HepG2 (cell line): ENCODE data around the gene WDR27. TPM values are rescaled to one million over a fixed set of nuclear protein-coding genes. Genes with fewer than 3 reads are reported as not detected.

Experiments
- GPN1 ChIP-seq: sonication (generic); formaldehyde crosslinking; IDR thresholded peaks from 2 replicates; pipeline ENCODE4 v1.5.1; 2020; ENCODE audit warnings: missing genetic modification reagents, borderline replicate concordance
- IRF2 ChIP-seq: IDR thresholded peaks from 2 replicates; pipeline ENCODE4 v1.6.1; 2018; ENCODE audit warnings: missing genetic modification reagents, missing compliant biosample characterization
- KAT2B ChIP-seq: fragments of 150-350 bp; IDR thresholded peaks from 2 replicates; pipeline ENCODE4 v1.6.1; 2014; ENCODE audit warnings: low read depth, low read length, borderline replicate concordance
- MAFG ChIP-seq: sonication (generic); formaldehyde crosslinking; IDR thresholded peaks from 2 replicates; pipeline ENCODE4 v1.5.1; 2020; ENCODE audit warnings: mild to moderate bottlenecking, missing genetic modification reagents
- PLRG1 ChIP-seq: fragments of 450-650 bp; conservative IDR thresholded peaks from 2 replicates; pipeline ENCODE4 v1.6.1; 2016
- RARA ChIP-seq: IDR thresholded peaks from 2 replicates; pipeline ENCODE4 v1.6.1; 2016; ENCODE audit warnings: missing genetic modification reagents, missing compliant biosample characterization
- SIN3A ChIP-seq: IDR thresholded peaks from 2 replicates; pipeline ENCODE4 v1.6.1; 2011; ENCODE audit warnings: low read depth, mild to moderate bottlenecking, control low read depth, low read length, borderline replicate concordance
- polyA plus RNA-seq, 8 experiments: library from polyadenylated mRNA; depleted of rRNA in 3 of 8; stranded (reverse) in 7 of 8; unstranded in 1 of 8; fragments of >200 nt; fragmentation: Illumina TruSeq in 4 of 8; extraction: Trizol in 4 of 8; gene quantifications; 2 replicates each; pipeline versions ENCODE4 v1.2.1 to v1.2.3, GENCODE V29; 2011 to 2016; ENCODE audit warnings: low read depth in 4 of 8, missing spikeins in 1 of 8, mixed read lengths in 1 of 8; ENCODE audit not compliant: insufficient read depth in 1 of 8
- total RNA-seq, 5 experiments: library from RNA; depleted of rRNA; stranded (reverse); fragments of >200 nt; fragmentation: Illumina TruSeq; extraction: Trizol; gene quantifications; 2 replicates each; pipeline ENCODE4 v1.2.3, GENCODE V29; 2016; ENCODE audit warnings: low read depth in 1 of 5
- TF ChIP-seq, protein P1 (sequence below): sonication (generic); formaldehyde crosslinking; IDR thresholded peaks from one replicate; pipeline ENCODE4 v1.5.1; 2020; ENCODE audit warnings: mild to moderate bottlenecking, missing genetic modification reagents; ENCODE audit errors: not compliant biosample characterization
- TF ChIP-seq, protein P2 (sequence below), 2 experiments: sonication (generic) in 1 of 2; formaldehyde crosslinking in 1 of 2; IDR thresholded peaks; 2 replicates each; pipeline versions ENCODE4 v1.5.1 to v1.6.1; 2011 to 2020; ENCODE audit warnings: borderline replicate concordance in 1 of 2, low read depth in 1 of 2, low read length in 1 of 2, mild to moderate bottlenecking in 1 of 2, missing genetic modification reagents in 1 of 2, moderate library complexity in 1 of 2
- TF ChIP-seq, protein P3 (sequence below): sonication (generic); formaldehyde crosslinking; IDR thresholded peaks from 2 replicates; pipeline ENCODE4 v1.4.0; 2020; ENCODE audit warnings: missing genetic modification reagents, borderline replicate concordance
- TF ChIP-seq, protein P4 (sequence below): sonication (generic); formaldehyde crosslinking; IDR thresholded peaks from 2 replicates; pipeline ENCODE4 v1.4.0; 2020; ENCODE audit warnings: missing genetic modification reagents

Gene WDR27
- total and polyA plus RNA-seq, 2 of the 13 experiments (the other 11 are each of a cell fraction or from before 2014, with no cell fraction given): 34.1 to 80.3 TPM

- TF ChIP-seq, protein P1, sequence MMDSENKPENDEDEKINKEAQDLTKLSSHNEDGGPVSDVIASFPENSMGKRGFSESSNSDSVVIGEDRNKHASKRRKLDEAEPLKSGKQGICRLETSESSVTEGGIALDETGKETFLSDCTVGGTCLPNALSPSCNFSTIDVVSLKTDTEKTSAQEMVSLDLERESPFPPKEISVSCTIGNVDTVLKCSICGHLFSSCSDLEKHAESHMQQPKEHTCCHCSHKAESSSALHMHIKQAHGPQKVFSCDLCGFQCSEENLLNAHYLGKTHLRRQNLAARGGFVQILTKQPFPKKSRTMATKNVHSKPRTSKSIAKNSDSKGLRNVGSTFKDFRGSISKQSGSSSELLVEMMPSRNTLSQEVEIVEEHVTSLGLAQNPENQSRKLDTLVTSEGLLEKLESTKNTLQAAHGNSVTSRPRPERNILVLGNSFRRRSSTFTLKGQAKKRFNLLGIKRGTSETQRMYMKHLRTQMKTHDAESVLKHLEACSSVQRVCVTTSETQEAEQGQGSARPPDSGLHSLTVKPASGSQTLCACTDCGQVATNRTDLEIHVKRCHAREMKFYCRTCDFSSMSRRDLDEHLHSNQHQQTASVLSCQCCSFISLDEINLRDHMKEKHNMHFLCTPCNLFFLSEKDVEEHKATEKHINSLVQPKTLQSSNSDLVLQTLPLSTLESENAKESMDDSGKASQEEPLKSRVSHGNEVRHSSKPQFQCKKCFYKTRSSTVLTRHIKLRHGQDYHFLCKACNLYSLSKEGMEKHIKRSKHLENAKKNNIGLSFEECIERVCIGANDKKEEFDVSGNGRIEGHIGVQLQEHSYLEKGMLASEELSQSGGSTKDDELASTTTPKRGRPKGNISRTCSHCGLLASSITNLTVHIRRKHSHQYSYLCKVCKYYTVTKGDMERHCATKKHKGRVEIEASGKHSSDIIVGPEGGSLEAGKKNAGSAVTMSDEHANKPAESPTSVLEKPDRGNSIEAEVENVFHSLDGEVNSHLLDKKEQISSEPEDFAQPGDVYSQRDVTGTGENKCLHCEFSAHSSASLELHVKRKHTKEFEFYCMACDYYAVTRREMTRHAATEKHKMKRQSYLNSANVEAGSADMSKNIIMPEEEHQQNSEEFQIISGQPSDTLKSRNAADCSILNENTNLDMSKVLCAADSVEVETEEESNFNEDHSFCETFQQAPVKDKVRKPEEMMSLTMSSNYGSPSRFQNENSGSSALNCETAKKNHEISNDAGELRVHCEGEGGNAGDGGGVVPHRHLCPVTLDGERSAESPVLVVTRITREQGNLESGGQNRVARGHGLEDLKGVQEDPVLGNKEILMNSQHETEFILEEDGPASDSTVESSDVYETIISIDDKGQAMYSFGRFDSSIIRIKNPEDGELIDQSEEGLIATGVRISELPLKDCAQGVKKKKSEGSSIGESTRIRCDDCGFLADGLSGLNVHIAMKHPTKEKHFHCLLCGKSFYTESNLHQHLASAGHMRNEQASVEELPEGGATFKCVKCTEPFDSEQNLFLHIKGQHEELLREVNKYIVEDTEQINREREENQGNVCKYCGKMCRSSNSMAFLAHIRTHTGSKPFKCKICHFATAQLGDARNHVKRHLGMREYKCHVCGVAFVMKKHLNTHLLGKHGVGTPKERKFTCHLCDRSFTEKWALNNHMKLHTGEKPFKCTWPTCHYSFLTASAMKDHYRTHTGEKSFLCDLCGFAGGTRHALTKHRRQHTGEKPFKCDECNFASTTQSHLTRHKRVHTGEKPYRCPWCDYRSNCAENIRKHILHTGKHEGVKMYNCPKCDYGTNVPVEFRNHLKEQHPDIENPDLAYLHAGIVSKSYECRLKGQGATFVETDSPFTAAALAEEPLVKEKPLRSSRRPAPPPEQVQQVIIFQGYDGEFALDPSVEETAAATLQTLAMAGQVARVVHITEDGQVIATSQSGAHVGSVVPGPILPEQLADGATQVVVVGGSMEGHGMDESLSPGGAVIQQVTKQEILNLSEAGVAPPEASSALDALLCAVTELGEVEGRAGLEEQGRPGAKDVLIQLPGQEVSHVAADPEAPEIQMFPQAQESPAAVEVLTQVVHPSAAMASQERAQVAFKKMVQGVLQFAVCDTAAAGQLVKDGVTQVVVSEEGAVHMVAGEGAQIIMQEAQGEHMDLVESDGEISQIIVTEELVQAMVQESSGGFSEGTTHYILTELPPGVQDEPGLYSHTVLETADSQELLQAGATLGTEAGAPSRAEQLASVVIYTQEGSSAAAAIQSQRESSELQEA: no peak
- TF ChIP-seq, protein P2, sequence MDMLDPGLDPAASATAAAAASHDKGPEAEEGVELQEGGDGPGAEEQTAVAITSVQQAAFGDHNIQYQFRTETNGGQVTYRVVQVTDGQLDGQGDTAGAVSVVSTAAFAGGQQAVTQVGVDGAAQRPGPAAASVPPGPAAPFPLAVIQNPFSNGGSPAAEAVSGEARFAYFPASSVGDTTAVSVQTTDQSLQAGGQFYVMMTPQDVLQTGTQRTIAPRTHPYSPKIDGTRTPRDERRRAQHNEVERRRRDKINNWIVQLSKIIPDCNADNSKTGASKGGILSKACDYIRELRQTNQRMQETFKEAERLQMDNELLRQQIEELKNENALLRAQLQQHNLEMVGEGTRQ (IDR thresholded peaks at IDR 0.05; ENCODE audit: low read depth, low read length): no peak
- TF ChIP-seq, protein P2 (CRISPR knock-in tag; IDR thresholded peaks at IDR 0.05; ENCODE audit: borderline replicate concordance): 0 out of 2 replicates have a peak, but pooled peaks have one; percentile 20
- TF ChIP-seq, protein P3, sequence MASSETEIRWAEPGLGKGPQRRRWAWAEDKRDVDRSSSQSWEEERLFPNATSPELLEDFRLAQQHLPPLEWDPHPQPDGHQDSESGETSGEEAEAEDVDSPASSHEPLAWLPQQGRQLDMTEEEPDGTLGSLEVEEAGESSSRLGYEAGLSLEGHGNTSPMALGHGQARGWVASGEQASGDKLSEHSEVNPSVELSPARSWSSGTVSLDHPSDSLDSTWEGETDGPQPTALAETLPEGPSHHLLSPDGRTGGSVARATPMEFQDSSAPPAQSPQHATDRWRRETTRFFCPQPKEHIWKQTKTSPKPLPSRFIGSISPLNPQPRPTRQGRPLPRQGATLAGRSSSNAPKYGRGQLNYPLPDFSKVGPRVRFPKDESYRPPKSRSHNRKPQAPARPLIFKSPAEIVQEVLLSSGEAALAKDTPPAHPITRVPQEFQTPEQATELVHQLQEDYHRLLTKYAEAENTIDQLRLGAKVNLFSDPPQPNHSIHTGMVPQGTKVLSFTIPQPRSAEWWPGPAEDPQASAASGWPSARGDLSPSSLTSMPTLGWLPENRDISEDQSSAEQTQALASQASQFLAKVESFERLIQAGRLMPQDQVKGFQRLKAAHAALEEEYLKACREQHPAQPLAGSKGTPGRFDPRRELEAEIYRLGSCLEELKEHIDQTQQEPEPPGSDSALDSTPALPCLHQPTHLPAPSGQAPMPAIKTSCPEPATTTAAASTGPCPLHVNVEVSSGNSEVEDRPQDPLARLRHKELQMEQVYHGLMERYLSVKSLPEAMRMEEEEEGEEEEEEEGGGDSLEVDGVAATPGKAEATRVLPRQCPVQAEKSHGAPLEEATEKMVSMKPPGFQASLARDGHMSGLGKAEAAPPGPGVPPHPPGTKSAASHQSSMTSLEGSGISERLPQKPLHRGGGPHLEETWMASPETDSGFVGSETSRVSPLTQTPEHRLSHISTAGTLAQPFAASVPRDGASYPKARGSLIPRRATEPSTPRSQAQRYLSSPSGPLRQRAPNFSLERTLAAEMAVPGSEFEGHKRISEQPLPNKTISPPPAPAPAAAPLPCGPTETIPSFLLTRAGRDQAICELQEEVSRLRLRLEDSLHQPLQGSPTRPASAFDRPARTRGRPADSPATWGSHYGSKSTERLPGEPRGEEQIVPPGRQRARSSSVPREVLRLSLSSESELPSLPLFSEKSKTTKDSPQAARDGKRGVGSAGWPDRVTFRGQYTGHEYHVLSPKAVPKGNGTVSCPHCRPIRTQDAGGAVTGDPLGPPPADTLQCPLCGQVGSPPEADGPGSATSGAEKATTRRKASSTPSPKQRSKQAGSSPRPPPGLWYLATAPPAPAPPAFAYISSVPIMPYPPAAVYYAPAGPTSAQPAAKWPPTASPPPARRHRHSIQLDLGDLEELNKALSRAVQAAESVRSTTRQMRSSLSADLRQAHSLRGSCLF: no peak
- TF ChIP-seq PLRG1: no peak
- TF ChIP-seq SIN3A: no peak
- TF ChIP-seq, protein P4, sequence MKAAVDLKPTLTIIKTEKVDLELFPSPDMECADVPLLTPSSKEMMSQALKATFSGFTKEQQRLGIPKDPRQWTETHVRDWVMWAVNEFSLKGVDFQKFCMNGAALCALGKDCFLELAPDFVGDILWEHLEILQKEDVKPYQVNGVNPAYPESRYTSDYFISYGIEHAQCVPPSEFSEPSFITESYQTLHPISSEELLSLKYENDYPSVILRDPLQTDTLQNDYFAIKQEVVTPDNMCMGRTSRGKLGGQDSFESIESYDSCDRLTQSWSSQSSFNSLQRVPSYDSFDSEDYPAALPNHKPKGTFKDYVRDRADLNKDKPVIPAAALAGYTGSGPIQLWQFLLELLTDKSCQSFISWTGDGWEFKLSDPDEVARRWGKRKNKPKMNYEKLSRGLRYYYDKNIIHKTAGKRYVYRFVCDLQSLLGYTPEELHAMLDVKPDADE: no peak
- no peak for TF ChIP-seq GPN1
- TF ChIP-seq IRF2 (CRISPR knock-in tag): peak; percentile 35; the same call in 1 of the 2 replicates
- no peak for TF ChIP-seq KAT2B
- no peak for TF ChIP-seq MAFG
- peak; percentile 22; the same call in 1 of the 2 replicates for TF ChIP-seq RARA (CRISPR knock-in tag)
Measured at GRCh38 chr6:169702840-169703246, 1.0 kb upstream of the WDR27 start (continued).
